ENCODE results near the gene MYBPC3.

DNA sequence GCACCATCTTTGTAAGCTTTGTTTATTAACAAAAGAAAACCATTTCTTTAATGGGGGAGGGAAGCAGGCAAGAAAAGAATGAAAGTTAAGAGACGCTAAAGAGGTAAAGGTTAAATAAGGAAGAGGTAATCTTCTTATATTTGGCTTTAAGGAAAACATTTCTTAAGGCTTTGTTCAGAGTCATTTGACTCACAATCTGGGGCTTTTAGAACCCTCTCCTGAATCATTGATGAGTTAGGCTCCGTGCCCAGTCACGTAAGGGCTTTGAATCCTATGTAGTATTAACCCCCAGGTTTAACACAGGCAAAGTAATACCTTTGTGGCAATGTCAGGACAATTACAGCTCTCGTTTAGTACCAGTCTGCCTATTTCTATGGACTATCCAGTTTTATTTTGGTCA, 56.5 kb downstream of the MYBPC3 start:
- no peak for TF ChIP-seq TAF1 (IDR thresholded peaks at IDR 0.05; ENCODE audit: low read depth)
- TF ChIP-seq, protein P1, sequence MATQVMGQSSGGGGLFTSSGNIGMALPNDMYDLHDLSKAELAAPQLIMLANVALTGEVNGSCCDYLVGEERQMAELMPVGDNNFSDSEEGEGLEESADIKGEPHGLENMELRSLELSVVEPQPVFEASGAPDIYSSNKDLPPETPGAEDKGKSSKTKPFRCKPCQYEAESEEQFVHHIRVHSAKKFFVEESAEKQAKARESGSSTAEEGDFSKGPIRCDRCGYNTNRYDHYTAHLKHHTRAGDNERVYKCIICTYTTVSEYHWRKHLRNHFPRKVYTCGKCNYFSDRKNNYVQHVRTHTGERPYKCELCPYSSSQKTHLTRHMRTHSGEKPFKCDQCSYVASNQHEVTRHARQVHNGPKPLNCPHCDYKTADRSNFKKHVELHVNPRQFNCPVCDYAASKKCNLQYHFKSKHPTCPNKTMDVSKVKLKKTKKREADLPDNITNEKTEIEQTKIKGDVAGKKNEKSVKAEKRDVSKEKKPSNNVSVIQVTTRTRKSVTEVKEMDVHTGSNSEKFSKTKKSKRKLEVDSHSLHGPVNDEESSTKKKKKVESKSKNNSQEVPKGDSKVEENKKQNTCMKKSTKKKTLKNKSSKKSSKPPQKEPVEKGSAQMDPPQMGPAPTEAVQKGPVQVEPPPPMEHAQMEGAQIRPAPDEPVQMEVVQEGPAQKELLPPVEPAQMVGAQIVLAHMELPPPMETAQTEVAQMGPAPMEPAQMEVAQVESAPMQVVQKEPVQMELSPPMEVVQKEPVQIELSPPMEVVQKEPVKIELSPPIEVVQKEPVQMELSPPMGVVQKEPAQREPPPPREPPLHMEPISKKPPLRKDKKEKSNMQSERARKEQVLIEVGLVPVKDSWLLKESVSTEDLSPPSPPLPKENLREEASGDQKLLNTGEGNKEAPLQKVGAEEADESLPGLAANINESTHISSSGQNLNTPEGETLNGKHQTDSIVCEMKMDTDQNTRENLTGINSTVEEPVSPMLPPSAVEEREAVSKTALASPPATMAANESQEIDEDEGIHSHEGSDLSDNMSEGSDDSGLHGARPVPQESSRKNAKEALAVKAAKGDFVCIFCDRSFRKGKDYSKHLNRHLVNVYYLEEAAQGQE (IDR thresholded peaks at IDR 0.05; ENCODE audit: low read depth): no peak
- TF ChIP-seq, protein P2, sequence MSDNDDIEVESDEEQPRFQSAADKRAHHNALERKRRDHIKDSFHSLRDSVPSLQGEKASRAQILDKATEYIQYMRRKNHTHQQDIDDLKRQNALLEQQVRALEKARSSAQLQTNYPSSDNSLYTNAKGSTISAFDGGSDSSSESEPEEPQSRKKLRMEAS (IDR thresholded peaks at IDR 0.05): no peak
- TF ChIP-seq ZBTB7A (IDR thresholded peaks at IDR 0.05; ENCODE audit: low read depth): no peak
- TF ChIP-seq EP300 (IDR thresholded peaks at IDR 0.05; ENCODE audit: borderline replicate concordance): no peak
- TF ChIP-seq CEBPB (IDR thresholded peaks at IDR 0.05): no peak
- TF ChIP-seq RAD21 (IDR thresholded peaks at IDR 0.05; ENCODE audit: low read depth): no peak
- TF ChIP-seq NFIC (IDR thresholded peaks at IDR 0.05): no peak
- TF ChIP-seq TEAD4 (IDR thresholded peaks at IDR 0.05): no peak
